ENCODE data around the gene STK11IP. TPM values are rescaled to one million over a fixed set of nuclear protein-coding genes. Genes with fewer than 3 reads are reported as not detected.

Gene STK11IP
- total RNA-seq, 1 donor from 2014 or later, result 8.9 TPM

DNA sequence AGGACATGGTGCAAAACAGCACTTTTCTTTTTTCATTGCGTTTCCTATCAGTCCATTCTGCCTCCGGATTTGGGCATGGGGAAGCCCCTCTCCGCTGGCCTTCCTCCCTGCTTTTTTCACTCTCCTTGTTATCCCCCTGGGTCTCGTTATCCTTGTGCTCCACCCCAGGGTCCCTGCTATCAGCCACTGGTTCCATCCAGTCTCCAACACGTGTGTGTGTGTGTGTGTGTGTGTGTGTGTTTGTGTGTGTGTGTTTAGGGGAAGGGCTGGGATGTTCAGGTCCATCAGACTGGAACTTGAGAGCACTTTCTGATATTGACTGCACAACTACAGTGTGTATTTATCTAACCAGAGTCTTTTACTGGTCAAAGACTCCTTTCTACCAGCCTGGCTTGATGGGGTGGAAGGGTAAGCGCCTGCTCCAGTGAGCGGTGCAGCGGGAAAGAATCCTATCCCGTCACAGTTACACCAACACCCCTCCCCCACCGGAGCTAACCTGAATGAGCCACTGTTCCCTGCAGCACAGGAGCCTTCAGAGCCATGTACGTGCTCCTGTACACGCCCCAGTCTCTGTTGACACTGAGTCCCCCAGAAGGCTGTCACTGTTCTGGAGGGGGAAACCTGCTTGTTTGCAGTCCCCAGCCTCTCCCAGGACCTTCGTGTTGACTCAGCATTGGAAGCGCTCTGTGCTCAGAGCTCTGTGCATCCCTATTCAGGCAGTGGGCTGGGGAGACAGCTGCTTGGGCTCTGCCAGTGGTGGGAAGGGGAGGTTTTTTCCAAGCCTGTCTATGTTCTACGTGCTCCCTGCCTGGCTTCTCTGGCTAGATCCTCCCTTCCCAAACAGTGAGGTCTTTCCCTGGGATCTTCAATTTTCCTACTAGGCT is 20.9 kb upstream of the STK11IP start:
- Histone ChIP-seq H3K4me3 (ENCODE audit: low read length in 3 of 3) (no peak overlapping the region), H3K9me3 (ENCODE audit: control insufficient read depth in 3 of 3, low read length in 3 of 3) (no peaks in the 10 kb centered on the region), H3K27me3 (ENCODE audit: control insufficient read depth in 3 of 3, insufficient read depth in 3 of 3, low read length in 3 of 3) (peaks cover 0 to 8% (median 0%) of the 10 kb centered on the region in 3 donors), H3K36me3 (ENCODE audit: control insufficient read depth in 3 of 3, insufficient read depth in 3 of 3, low read length in 3 of 3) (no peaks in the 10 kb centered on the region), H3K9ac (ENCODE audit: low read depth in 1 of 3, low read length in 3 of 3) (no peak overlapping the region), H3K27ac (ENCODE audit: low read depth, low read length) (no peak overlapping the region), H3K4me1 (ENCODE audit: control insufficient read depth in 3 of 3, insufficient read depth in 3 of 3, low read length in 3 of 3) (peaks cover 8 to 18% (median 14%) of the 10 kb centered on the region in 3 donors)

GRCh38 chr2:219578811-219579613 is 18.6 kb upstream of the STK11IP start:
- Histone ChIP-seq H3K27ac (ENCODE audit: low read depth, low read length) (no peak overlapping the region), H3K9me3 (ENCODE audit: control insufficient read depth in 3 of 3, low read length in 3 of 3) (no peaks in the 10 kb centered on the region), H3K4me1 (ENCODE audit: control insufficient read depth in 3 of 3, insufficient read depth in 3 of 3, low read length in 3 of 3) (peaks cover 3 to 13% (median 8%) of the 10 kb centered on the region in 3 donors), H3K4me3 (ENCODE audit: low read length in 3 of 3) (no peak overlapping the region), H3K9ac (ENCODE audit: low read depth in 1 of 3, low read length in 3 of 3) (no peak overlapping the region), H3K27me3 (ENCODE audit: control insufficient read depth in 3 of 3, insufficient read depth in 3 of 3, low read length in 3 of 3) (peaks cover 0 to 8% (median 0%) of the 10 kb centered on the region in 3 donors), H3K36me3 (ENCODE audit: control insufficient read depth in 3 of 3, insufficient read depth in 3 of 3, low read length in 3 of 3) (no peaks in the 10 kb centered on the region)

GRCh38 chr2:219581346-219581745 is 16.3 kb upstream of the STK11IP start:
- H3K9ac ChIP-seq (ENCODE audit: low read depth in 1 of 3, low read length in 3 of 3), result no peak overlapping the region

GRCh38 chr2:219591091-219591490 is 6.6 kb upstream of the STK11IP start:
- H3K27ac ChIP-seq (ENCODE audit: low read depth, low read length), result no peak overlapping the region
- H3K4me3 ChIP-seq (ENCODE audit: low read length in 3 of 3), result no peak overlapping the region
- H3K9me3 ChIP-seq (ENCODE audit: control insufficient read depth in 3 of 3, low read length in 3 of 3), result no peaks in the 10 kb centered on the region
- no peaks in the 10 kb centered on the region for H3K36me3 ChIP-seq (ENCODE audit: control insufficient read depth in 3 of 3, insufficient read depth in 3 of 3, low read length in 3 of 3)
- peaks cover 0 to 3% (median 0%) of the 10 kb centered on the region in 3 donors for H3K27me3 ChIP-seq (ENCODE audit: control insufficient read depth in 3 of 3, insufficient read depth in 3 of 3, low read length in 3 of 3)
- no peak overlapping the region for H3K9ac ChIP-seq (ENCODE audit: low read depth in 1 of 3, low read length in 3 of 3)
- H3K4me1 ChIP-seq (ENCODE audit: control insufficient read depth in 3 of 3, insufficient read depth in 3 of 3, low read length in 3 of 3), result no peaks in the 10 kb centered on the region

More at GRCh38 chr2:219581346-219581745, 16.3 kb upstream of the STK11IP start:
- Histone ChIP-seq H3K4me3 (ENCODE audit: low read length in 3 of 3) (no peak overlapping the region), H3K27me3 (ENCODE audit: control insufficient read depth in 3 of 3, insufficient read depth in 3 of 3, low read length in 3 of 3) (peaks cover 0 to 6% (median 3%) of the 10 kb centered on the region in 3 donors), H3K36me3 (ENCODE audit: control insufficient read depth in 3 of 3, insufficient read depth in 3 of 3, low read length in 3 of 3) (no peaks in the 10 kb centered on the region), H3K27ac (ENCODE audit: low read depth, low read length) (no peak overlapping the region), H3K4me1 (ENCODE audit: control insufficient read depth in 3 of 3, insufficient read depth in 3 of 3, low read length in 3 of 3) (peaks cover 0 to 4% (median 3%) of the 10 kb centered on the region in 3 donors), H3K9me3 (ENCODE audit: control insufficient read depth in 3 of 3, low read length in 3 of 3) (no peaks in the 10 kb centered on the region)

DNA sequence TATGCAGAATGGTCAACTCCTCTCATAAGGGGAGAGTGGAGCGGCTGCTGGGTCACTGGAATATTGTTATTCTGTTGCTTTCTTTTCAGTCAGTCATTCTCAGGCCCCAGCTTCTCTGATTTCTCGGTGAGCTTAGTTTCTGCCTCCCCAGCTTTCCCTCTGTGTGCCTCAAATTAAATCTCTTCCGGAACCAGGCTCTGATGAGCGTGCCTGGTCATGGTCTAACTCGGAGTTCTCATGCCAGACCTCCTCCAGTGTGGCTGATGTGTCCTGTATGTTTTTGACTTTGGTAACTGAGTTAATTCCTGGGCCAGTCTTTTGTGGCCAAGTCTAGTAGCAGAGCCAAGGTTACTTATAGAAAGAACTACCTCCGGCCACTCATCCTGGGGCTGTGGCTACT is 4.9 kb upstream of the STK11IP start:
- Histone ChIP-seq H3K27me3 (ENCODE audit: control insufficient read depth in 3 of 3, insufficient read depth in 3 of 3, low read length in 3 of 3) (peaks cover 0 to 3% (median 0%) of the 10 kb centered on the region in 3 donors), H3K36me3 (ENCODE audit: control insufficient read depth in 3 of 3, insufficient read depth in 3 of 3, low read length in 3 of 3) (no peaks in the 10 kb centered on the region), H3K4me1 (ENCODE audit: control insufficient read depth in 3 of 3, insufficient read depth in 3 of 3, low read length in 3 of 3) (peaks cover 2 to 3% (median 3%) of the 10 kb centered on the region in 3 donors), H3K27ac (ENCODE audit: low read depth, low read length) (no peak overlapping the region), H3K4me3 (ENCODE audit: low read length in 3 of 3) (no peak overlapping the region), H3K9me3 (ENCODE audit: control insufficient read depth in 3 of 3, low read length in 3 of 3) (no peaks in the 10 kb centered on the region), H3K9ac (ENCODE audit: low read depth in 1 of 3, low read length in 3 of 3) (no peak overlapping the region)

DNA sequence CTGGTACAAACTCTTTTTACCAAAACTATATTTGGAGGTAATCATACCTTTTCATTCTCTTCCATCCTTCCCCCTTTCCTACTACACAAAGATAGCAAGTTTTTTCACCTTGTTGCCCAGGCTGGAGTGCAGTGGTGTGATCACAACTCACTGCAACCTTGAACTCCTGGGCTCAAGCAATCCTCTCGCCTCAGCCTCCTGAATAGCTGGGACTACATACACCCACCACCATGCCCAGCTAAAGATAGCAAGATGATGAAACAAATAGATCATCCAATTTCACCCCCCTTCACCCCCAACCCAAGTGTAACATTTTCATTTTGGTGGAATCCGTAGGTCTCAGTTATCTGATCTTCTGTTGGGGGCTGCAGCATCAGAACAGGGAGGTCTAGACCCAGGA is 4.5 kb upstream of the STK11IP start:
- no peak overlapping the region for H3K4me3 ChIP-seq (ENCODE audit: low read length in 3 of 3)
- peaks cover 3 to 8% (median 5%) of the 10 kb centered on the region in 3 donors for H3K4me1 ChIP-seq (ENCODE audit: control insufficient read depth in 3 of 3, insufficient read depth in 3 of 3, low read length in 3 of 3)
- no peak overlapping the region for H3K27ac ChIP-seq (ENCODE audit: low read depth, low read length)
- no peaks in the 10 kb centered on the region for H3K36me3 ChIP-seq (ENCODE audit: control insufficient read depth in 3 of 3, insufficient read depth in 3 of 3, low read length in 3 of 3)
- H3K27me3 ChIP-seq (ENCODE audit: control insufficient read depth in 3 of 3, insufficient read depth in 3 of 3, low read length in 3 of 3), result peaks cover 0 to 3% (median 0%) of the 10 kb centered on the region in 3 donors
- H3K9me3 ChIP-seq (ENCODE audit: control insufficient read depth in 3 of 3, low read length in 3 of 3), result no peaks in the 10 kb centered on the region
- H3K9ac ChIP-seq (ENCODE audit: low read depth in 1 of 3, low read length in 3 of 3), result no peak overlapping the region

DNA sequence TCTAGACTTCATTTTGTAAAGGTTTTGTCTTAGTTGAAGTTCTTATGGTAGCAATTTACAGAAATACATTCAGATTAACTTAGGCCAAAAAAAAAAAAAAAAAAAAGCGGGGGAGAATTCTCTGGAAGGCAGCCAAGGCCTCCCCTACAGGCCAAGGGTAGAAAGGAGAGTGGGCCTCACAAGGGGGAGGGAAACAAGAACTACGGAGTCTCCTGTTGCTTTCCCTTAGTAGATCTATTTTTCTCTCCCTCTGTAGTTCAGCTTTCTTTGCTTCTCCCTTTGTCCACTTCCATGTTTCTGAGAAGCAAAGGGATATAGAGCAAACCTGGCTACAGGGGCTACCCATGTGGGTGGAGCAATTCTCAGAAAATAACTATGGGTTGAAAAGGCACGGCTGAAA is 2.4 kb upstream of the STK11IP start:
- H3K27me3 ChIP-seq (ENCODE audit: control insufficient read depth in 3 of 3, insufficient read depth in 3 of 3, low read length in 3 of 3), result peaks cover 0 to 3% (median 0%) of the 10 kb centered on the region in 3 donors
- H3K27ac ChIP-seq (ENCODE audit: low read depth, low read length), result no peak overlapping the region
- H3K9ac ChIP-seq (ENCODE audit: low read depth in 1 of 3, low read length in 3 of 3), result no peak overlapping the region
- H3K4me1 ChIP-seq (ENCODE audit: control insufficient read depth in 3 of 3, insufficient read depth in 3 of 3, low read length in 3 of 3), result peaks cover 8 to 13% (median 10%) of the 10 kb centered on the region in 3 donors
- no peaks in the 10 kb centered on the region for H3K36me3 ChIP-seq (ENCODE audit: control insufficient read depth in 3 of 3, insufficient read depth in 3 of 3, low read length in 3 of 3)
- H3K4me3 ChIP-seq (ENCODE audit: low read length in 3 of 3), result no peak overlapping the region
- H3K9me3 ChIP-seq (ENCODE audit: control insufficient read depth in 3 of 3, low read length in 3 of 3), result no peaks in the 10 kb centered on the region

DNA sequence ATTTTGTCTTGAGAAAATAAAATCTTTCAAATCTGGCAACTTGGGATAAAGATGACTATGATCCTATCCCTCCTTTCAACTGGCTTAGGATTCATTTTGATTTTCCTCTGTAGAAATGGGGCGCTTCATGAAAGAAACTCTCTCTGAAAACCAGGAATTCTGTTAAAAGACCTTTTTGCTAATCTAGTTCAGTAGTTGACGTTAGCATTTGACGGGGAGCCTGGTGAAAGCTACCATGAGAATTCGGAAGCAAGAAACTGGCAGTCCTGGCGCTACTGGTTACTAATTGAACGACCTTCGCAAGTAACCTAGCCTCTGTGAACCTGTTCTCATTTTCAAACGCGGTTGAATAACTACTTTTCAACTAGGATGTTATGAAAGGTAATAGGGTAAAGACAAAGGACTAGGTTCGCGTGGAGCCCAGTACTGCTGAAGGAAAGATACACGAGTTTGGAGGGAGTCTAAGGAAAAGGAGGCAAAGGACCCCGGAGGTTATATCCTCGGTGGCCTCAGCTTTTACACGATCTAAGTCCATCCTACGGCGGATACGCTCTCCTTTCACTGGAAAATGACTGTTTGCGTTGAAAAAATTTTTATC is 604 bp upstream of the STK11IP start:
- H3K9me3 ChIP-seq (ENCODE audit: control insufficient read depth in 3 of 3, low read length in 3 of 3), result no peaks in the 10 kb centered on the region
- peaks cover 9 to 11% (median 10%) of the 10 kb centered on the region in 3 donors for H3K36me3 ChIP-seq (ENCODE audit: control insufficient read depth in 3 of 3, insufficient read depth in 3 of 3, low read length in 3 of 3)
- peak overlapping the region; percentile 83 to 98 (median 92) for H3K9ac ChIP-seq (ENCODE audit: low read depth in 1 of 3, low read length in 3 of 3)
- no peaks in the 10 kb centered on the region for H3K27me3 ChIP-seq (ENCODE audit: control insufficient read depth in 3 of 3, insufficient read depth in 3 of 3, low read length in 3 of 3)
- H3K4me1 ChIP-seq (ENCODE audit: control insufficient read depth in 3 of 3, insufficient read depth in 3 of 3, low read length in 3 of 3), result peaks cover 8 to 13% (median 10%) of the 10 kb centered on the region in 3 donors
- peak overlapping the region; percentile 88 for H3K27ac ChIP-seq (ENCODE audit: low read depth, low read length)
- peak overlapping the region; percentile 91 to 97 (median 96) for H3K4me3 ChIP-seq (ENCODE audit: low read length in 3 of 3)

GRCh38 chr2:219598308-219599078 is 836 bp downstream of the STK11IP start:
- Histone ChIP-seq H3K4me3 (ENCODE audit: low read length in 3 of 3) (peak overlapping the region; percentile 91 to 97 (median 96)), H3K27me3 (ENCODE audit: control insufficient read depth in 3 of 3, insufficient read depth in 3 of 3, low read length in 3 of 3) (no peaks in the 10 kb centered on the region)

More at GRCh38 chr2:219598308-219599078, 836 bp downstream of the STK11IP start:
- peaks cover 8 to 13% (median 10%) of the 10 kb centered on the region in 3 donors for H3K4me1 ChIP-seq (ENCODE audit: control insufficient read depth in 3 of 3, insufficient read depth in 3 of 3, low read length in 3 of 3)
- peak overlapping the region; percentile 88 for H3K27ac ChIP-seq (ENCODE audit: low read depth, low read length)
- peak overlapping the region; percentile 83 to 98 (median 92) for H3K9ac ChIP-seq (ENCODE audit: low read depth in 1 of 3, low read length in 3 of 3)
- H3K9me3 ChIP-seq (ENCODE audit: control insufficient read depth in 3 of 3, low read length in 3 of 3), result no peaks in the 10 kb centered on the region
- H3K36me3 ChIP-seq (ENCODE audit: control insufficient read depth in 3 of 3, insufficient read depth in 3 of 3, low read length in 3 of 3), result peaks cover 15 to 21% (median 16%) of the 10 kb centered on the region in 3 donors

Measured in skeletal muscle tissue (tissue), 4 donors.